ENCODE data around the gene KCNG4. TPM values are rescaled to one million over a fixed set of nuclear protein-coding genes. Genes with fewer than 3 reads are reported as not detected.

Gene KCNG4
- total and polyA plus RNA-seq, 4 donors = not detected

DNA sequence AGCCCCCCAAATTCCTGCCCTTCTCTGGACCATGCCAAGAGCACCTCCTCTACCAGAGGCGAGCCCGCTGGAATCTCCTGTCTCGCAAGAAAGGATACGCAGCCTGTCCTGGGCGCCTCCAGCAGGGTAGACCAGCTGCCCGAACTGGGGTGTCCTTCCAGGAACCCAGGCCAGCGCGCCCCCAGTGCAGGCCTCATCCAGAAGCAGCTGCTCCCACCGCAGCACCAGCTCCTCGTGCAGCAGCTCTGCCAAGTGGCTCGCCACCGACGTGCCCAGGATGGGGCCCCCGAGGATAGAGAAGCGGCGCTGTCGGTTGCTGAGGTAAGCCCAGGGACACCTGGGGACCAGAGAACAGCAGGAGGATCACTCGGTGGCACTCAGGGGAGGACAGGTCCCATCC lies 57.7 kb downstream of the KCNG4 start:
- Histone ChIP-seq H3K4me1 (ENCODE audit: control insufficient read depth in 4 of 4, insufficient read depth in 4 of 4, low read length in 3 of 4) (peaks cover 0 to 20% (median 7%) of the 10 kb centered on the region in 4 donors), H3K9ac (ENCODE audit: low read depth in 1 of 2, low read length in 2 of 2) (no peak overlapping the region), H3K4me3 (ENCODE audit: low read depth in 1 of 3, low read length in 3 of 3) (no peak overlapping the region), H3K27ac (ENCODE audit: low read depth in 1 of 2, low read length in 2 of 2) (no peak overlapping the region), H3K36me3 (ENCODE audit: control insufficient read depth in 4 of 4, insufficient read depth in 3 of 4, low read depth in 1 of 4, low read length in 3 of 4) (peaks cover 9 to 53% (median 19%) of the 10 kb centered on the region in 4 donors), H3K9me3 (ENCODE audit: control insufficient read depth in 4 of 4, low read length in 3 of 4) (no peaks in the 10 kb centered on the region), H3K27me3 (ENCODE audit: control insufficient read depth in 4 of 4, insufficient read depth in 4 of 4, low read length in 3 of 4) (no peaks in the 10 kb centered on the region)
- DNase-seq (ENCODE audit: low spot score) = no peak
- 97% methylated on average over 18 of the region's 18 CpGs for WGBS
- TF ChIP-seq HNF4A (conservative IDR thresholded peaks at IDR 0.05) (no peak), RXRA (IDR thresholded peaks at IDR 0.05) (no peak), SP1 (IDR thresholded peaks at IDR 0.05) (no peak), CTCF (IDR thresholded peaks at IDR 0.05; ENCODE audit: low read depth, low read length, missing input control) (no peak), FOXA1 (IDR thresholded peaks at IDR 0.05) (no peak), ZBTB33 (IDR thresholded peaks at IDR 0.05) (no peak), ATF3 (IDR thresholded peaks at IDR 0.05) (no peak), YY1 (IDR thresholded peaks at IDR 0.05) (no peak)
- TF ChIP-seq, protein P1, sequence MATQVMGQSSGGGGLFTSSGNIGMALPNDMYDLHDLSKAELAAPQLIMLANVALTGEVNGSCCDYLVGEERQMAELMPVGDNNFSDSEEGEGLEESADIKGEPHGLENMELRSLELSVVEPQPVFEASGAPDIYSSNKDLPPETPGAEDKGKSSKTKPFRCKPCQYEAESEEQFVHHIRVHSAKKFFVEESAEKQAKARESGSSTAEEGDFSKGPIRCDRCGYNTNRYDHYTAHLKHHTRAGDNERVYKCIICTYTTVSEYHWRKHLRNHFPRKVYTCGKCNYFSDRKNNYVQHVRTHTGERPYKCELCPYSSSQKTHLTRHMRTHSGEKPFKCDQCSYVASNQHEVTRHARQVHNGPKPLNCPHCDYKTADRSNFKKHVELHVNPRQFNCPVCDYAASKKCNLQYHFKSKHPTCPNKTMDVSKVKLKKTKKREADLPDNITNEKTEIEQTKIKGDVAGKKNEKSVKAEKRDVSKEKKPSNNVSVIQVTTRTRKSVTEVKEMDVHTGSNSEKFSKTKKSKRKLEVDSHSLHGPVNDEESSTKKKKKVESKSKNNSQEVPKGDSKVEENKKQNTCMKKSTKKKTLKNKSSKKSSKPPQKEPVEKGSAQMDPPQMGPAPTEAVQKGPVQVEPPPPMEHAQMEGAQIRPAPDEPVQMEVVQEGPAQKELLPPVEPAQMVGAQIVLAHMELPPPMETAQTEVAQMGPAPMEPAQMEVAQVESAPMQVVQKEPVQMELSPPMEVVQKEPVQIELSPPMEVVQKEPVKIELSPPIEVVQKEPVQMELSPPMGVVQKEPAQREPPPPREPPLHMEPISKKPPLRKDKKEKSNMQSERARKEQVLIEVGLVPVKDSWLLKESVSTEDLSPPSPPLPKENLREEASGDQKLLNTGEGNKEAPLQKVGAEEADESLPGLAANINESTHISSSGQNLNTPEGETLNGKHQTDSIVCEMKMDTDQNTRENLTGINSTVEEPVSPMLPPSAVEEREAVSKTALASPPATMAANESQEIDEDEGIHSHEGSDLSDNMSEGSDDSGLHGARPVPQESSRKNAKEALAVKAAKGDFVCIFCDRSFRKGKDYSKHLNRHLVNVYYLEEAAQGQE (IDR thresholded peaks at IDR 0.05) = no peak
- TF ChIP-seq, protein P2, sequence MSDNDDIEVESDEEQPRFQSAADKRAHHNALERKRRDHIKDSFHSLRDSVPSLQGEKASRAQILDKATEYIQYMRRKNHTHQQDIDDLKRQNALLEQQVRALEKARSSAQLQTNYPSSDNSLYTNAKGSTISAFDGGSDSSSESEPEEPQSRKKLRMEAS (IDR thresholded peaks at IDR 0.05) = no peak

GRCh38 chr16:84181144-84181915 lies 58.5 kb downstream of the KCNG4 start:
- Histone ChIP-seq H3K9me3 (ENCODE audit: control insufficient read depth in 4 of 4, low read length in 3 of 4) (no peaks in the 10 kb centered on the region), H3K27me3 (ENCODE audit: control insufficient read depth in 4 of 4, insufficient read depth in 4 of 4, low read length in 3 of 4) (no peaks in the 10 kb centered on the region), H3K4me3 (ENCODE audit: low read depth in 1 of 3, low read length in 3 of 3) (no peak overlapping the region), H3K36me3 (ENCODE audit: control insufficient read depth in 4 of 4, insufficient read depth in 3 of 4, low read depth in 1 of 4, low read length in 3 of 4) (peaks cover 9 to 53% (median 19%) of the 10 kb centered on the region in 4 donors), H3K4me1 (ENCODE audit: control insufficient read depth in 4 of 4, insufficient read depth in 4 of 4, low read length in 3 of 4) (peaks cover 0 to 27% (median 14%) of the 10 kb centered on the region in 4 donors), H3K27ac (ENCODE audit: low read depth in 1 of 2, low read length in 2 of 2) (no peak overlapping the region), H3K9ac (ENCODE audit: low read depth in 1 of 2, low read length in 2 of 2) (no peak overlapping the region)
- TF ChIP-seq EGR1 (IDR thresholded peaks at IDR 0.05; ENCODE audit: low read depth in 2 of 2) (no peak), SP1 (IDR thresholded peaks at IDR 0.05) (no peak), ZBTB33 (IDR thresholded peaks at IDR 0.05) (no peak), GABPA (IDR thresholded peaks at IDR 0.05 in 1 of 2, conservative IDR thresholded peaks at IDR 0.05 in 1 of 2) (no peak), FOXA2 (IDR thresholded peaks at IDR 0.05) (no peak), HNF4A (conservative IDR thresholded peaks at IDR 0.05) (no peak), HNF4G (IDR thresholded peaks at IDR 0.05) (no peak), YY1 (IDR thresholded peaks at IDR 0.05) (no peak), RAD21 (IDR thresholded peaks at IDR 0.05) (no peak), JUND (IDR thresholded peaks at IDR 0.05) (no peak), FOXA1 (IDR thresholded peaks at IDR 0.05) (no peak), RXRA (IDR thresholded peaks at IDR 0.05) (no peak)
- TF ChIP-seq, protein P1 (IDR thresholded peaks at IDR 0.05) = no peak
- no peak for DNase-seq (ENCODE audit: low spot score)
- 95% methylated on average over 41 of the region's 41 CpGs for WGBS

Measured in liver (tissue), 9 donors.